Body of pancreas (tissue), 4 donors: ENCODE data around the gene PIK3CB. TPM values are rescaled to one million over a fixed set of nuclear protein-coding genes. Genes with fewer than 3 reads are reported as not detected.
"Not testable (repeated sequence)": the region's sequence is repeated elsewhere in the genome, so short reads cannot be mapped to it uniquely, and the experiment has no call there.

Source experiments
- ATAC-seq: fragments of 150-250 bp; one replicate; pipeline ENCODE4 v1.9.1; 2016
- DNase-seq, 4 donors: peaks; one replicate each; pipeline ENCODE4 v3.0.0-alpha.2; 2019
- H3K27ac ChIP-seq, 4 donors: fragments of 200-600 bp; sonication (generic); 1 replicate in 3 of 4; 2 replicates in 1 of 4; pipeline versions ENCODE4 v1.5.1 to v1.6.1; 2016 to 2019; ENCODE audit warnings: mild to moderate bottlenecking in 1 of 4, mixed read lengths in 1 of 4, moderate library complexity in 1 of 4
- H3K27me3 ChIP-seq, 2 donors: fragments of 200-600 bp; sonication (generic); one replicate each; pipeline ENCODE4 v1.6.0; 2016; ENCODE audit warnings: mild to moderate bottlenecking in 1 of 2
- H3K36me3 ChIP-seq, 2 donors: fragments of 200-600 bp; sonication (generic); replicated peaks in 1 of 2; 2 replicates each; pipeline ENCODE4 v1.5.1; 2016; ENCODE audit warnings: low read depth in 2 of 2; ENCODE audit not compliant: insufficient read depth in 1 of 2
- H3K4me1 ChIP-seq: fragments of 200-600 bp; sonication (generic); one replicate; pipeline ENCODE4 v1.6.0; 2016
- H3K4me3 ChIP-seq, 2 donors: fragments of 200-600 bp; sonication (generic); 1 replicate in 1 of 2; 2 replicates in 1 of 2; pipeline ENCODE4 v1.5.1; 2016 to 2019
- H3K9me3 ChIP-seq, 3 donors: fragments of 200-600 bp; sonication (generic); 1 replicate in 2 of 3; 2 replicates in 1 of 3; pipeline ENCODE4 v1.5.1; 2016
- POLR2A ChIP-seq, 3 donors: fragments of 450-650 bp; IDR thresholded peaks; one replicate each; pipeline ENCODE4 v1.6.1; 2016; ENCODE audit warnings: antibody characterized with exemption in 3 of 3, mild to moderate bottlenecking in 2 of 3
- WGBS, 2 donors: methylation state at CpG; one replicate each; pipeline ENCODE4 v1.1.5; 2017; 5-methylcytosine and 5-hydroxymethylcytosine counted together
- intact Hi-C: fragments of 100-400 bp; cut with DNase I; formaldehyde crosslinking; loops from one replicate; pipeline ENCODE4 v1.15.1; 2023
- total RNA-seq, 2 donors: library from RNA; depleted of rRNA; stranded (reverse); fragments of >200 nt; gene quantifications; one replicate each; pipeline ENCODE4 v1.1.0, GENCODE V29; 2016
- TF ChIP-seq, protein P1 (sequence below), 7 experiments: fragments of 450-650 bp in 4 of 7; fragments of 200-600 bp in 3 of 7; sonication (generic) in 3 of 7; IDR thresholded peaks; one replicate each; pipeline ENCODE4 v1.5.1; 2016 to 2019; ENCODE audit warnings: antibody characterized with exemption in 7 of 7

PIK3CB gene
- total RNA-seq, 2 donors from 2014 or later = 40.2 to 50.1 TPM

DNA sequence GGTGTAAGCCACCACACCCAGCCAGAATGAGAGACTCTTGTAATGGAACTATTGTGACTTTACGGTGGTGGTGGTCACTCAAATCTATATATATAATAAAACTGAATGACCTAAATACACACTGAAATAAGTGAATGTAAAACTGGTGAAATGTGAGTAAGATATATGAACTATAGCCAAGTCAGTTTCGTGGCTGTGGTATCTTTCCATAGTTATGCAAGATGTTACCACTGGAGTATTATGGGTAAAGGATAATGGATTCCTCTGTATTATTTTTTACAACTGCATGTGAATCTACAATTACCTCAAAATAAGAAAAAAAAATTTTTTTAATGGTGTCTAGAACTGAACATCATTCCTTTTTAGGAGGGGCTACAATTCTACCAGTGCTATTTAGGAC, 21.9 kb downstream of the PIK3CB start:
- TF ChIP-seq, protein P1, sequence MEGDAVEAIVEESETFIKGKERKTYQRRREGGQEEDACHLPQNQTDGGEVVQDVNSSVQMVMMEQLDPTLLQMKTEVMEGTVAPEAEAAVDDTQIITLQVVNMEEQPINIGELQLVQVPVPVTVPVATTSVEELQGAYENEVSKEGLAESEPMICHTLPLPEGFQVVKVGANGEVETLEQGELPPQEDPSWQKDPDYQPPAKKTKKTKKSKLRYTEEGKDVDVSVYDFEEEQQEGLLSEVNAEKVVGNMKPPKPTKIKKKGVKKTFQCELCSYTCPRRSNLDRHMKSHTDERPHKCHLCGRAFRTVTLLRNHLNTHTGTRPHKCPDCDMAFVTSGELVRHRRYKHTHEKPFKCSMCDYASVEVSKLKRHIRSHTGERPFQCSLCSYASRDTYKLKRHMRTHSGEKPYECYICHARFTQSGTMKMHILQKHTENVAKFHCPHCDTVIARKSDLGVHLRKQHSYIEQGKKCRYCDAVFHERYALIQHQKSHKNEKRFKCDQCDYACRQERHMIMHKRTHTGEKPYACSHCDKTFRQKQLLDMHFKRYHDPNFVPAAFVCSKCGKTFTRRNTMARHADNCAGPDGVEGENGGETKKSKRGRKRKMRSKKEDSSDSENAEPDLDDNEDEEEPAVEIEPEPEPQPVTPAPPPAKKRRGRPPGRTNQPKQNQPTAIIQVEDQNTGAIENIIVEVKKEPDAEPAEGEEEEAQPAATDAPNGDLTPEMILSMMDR (IDR thresholded peaks at IDR 0.05) = no peak
- no peak for TF ChIP-seq POLR2A (IDR thresholded peaks at IDR 0.05)
- H3K27me3 ChIP-seq = no peaks in the 10 kb centered on the region
- H3K27ac ChIP-seq = no peak overlapping the region
- intact Hi-C loops = no loop called here
- WGBS, 2 donors = 74 to 84% methylated on average over 2 of the region's 2 CpGs
- DNase-seq = no peak
- H3K9me3 ChIP-seq = no peaks in the 10 kb centered on the region
- H3K4me1 ChIP-seq = peaks cover 25% of the 10 kb centered on the region
- no peak for ATAC-seq
- no peak overlapping the region for H3K4me3 ChIP-seq
- no peaks in the 10 kb centered on the region for H3K36me3 ChIP-seq

DNA sequence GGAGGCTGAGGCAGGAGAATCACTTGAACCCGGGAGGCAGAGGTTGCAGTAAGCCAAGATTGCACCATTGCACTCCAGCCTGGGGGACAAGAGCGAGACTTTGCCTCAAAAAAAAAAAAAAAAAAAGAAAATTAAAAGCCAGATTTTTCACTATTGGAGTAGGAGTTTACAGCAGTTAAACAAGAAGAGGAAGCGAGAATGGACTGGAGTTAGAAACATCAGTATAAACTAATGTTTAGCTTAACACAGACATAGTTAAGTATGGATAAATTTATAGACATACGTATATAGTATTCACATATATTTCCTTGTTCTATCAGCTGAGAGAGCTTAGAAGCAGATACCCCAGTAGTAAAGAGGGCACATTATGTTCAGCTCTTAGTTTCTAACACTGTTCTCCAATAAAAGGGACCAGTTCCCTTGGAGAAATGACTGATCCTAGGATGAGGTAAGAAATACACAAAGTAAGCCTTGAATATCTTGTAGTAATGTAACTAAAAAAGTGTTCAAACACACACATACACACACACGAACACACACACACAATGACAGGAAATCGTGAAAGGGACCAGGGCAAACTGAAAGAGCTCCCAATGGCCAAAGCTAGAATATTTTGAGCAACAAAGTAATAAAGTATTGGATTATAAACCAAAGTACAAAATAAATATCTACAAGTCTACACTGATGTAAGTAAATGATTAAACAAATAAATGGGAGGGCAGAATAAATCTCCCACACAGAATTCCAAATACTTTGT, 25.1 kb downstream of the PIK3CB start:
- Histone ChIP-seq H3K9me3 (no peaks in the 10 kb centered on the region), H3K27ac (peak overlapping the region in 1 of 4 donors; percentile 45), H3K4me3 (no peak overlapping the region), H3K27me3 (no peaks in the 10 kb centered on the region), H3K4me1 (peaks cover 26% of the 10 kb centered on the region), H3K36me3 (no peaks in the 10 kb centered on the region)
- TF ChIP-seq, protein P1 (IDR thresholded peaks at IDR 0.05) = no peak
- no peak for TF ChIP-seq POLR2A (IDR thresholded peaks at IDR 0.05)
- DNase-seq = no peak
- WGBS, 2 donors = 52 to 67% methylated on average over 6 of the region's 6 CpGs
- peak; percentile 18 for ATAC-seq
- intact Hi-C loops = no loop called here

DNA sequence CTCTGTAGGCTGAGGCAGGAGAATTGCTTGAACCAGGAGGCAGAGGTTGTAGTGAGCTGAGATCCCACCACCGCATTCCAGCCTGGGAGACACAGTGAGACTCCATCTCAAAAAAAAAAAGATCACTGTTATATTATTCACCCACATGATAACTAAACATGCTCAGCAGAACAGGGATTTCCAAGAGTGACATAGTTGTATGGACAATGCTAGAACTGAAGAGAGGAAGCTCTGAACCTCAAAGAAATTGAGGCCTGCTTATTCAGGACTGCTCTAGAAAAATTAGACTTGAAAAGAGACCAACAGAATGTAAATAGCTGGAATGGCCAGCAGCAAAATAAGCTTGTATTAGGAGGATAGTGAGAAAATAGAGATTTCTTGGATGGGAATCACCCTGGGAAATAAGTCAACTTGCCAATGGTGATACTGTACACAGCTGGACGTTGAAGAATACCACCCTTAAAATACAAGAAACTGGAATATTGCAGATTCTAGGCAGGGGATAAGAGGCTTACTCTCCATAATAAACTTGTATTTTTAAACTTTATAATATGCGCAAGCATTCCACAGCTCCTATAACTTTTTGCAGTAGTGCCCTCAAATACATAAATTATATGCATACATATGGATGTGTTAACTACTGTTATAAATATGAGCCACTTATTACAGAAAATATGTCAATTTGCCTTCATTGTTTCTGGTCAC, 28.2 kb downstream of the PIK3CB start:
- TF ChIP-seq, protein P1 (IDR thresholded peaks at IDR 0.05) = no peak
- TF ChIP-seq POLR2A (IDR thresholded peaks at IDR 0.05) = no peak
- ATAC-seq (no peak), DNase-seq (no peak)
- H3K27ac ChIP-seq = no peak overlapping the region
- H3K4me3 ChIP-seq = no peak overlapping the region
- 49 to 62% methylated on average over 3 of the region's 3 CpGs for WGBS, 2 donors
- intact Hi-C loops = no loop called here
- H3K9me3 ChIP-seq = no peaks in the 10 kb centered on the region
- no peaks in the 10 kb centered on the region for H3K36me3 ChIP-seq
- H3K4me1 ChIP-seq = peaks cover 47% of the 10 kb centered on the region
- H3K27me3 ChIP-seq = no peaks in the 10 kb centered on the region

DNA sequence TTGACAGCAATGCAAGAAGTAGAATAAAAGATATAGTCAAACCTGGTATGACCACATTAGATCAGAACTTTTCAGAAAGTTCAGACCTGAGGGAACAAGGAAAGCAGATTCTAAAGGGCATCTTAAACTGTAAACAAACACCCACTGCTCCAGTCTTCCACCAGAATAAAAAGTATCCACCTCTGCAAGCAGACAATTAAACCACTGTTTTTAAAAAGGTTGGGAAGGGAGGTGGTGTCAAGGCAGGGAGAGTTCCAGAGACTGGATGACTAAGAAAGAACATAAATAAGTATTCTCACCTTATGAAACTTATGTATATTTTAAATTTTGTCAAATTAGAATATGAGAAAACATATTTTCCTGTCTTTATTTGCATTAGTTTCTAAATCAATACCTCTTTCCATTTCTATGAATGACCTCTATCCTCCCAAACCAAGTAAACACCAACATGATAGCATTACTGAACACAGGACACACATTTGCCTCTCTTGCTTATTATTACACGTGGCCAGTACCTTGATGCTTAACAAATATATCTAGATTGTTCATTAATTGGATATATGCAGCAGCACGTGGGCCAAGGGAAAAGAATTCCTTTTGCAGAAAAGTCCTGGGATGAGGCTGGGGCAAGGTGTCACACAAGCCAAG, 31.6 kb downstream of the PIK3CB start:
- Histone ChIP-seq H3K9me3 (no peaks in the 10 kb centered on the region), H3K4me1 (peaks cover 27% of the 10 kb centered on the region), H3K27ac (no peak overlapping the region), H3K4me3 (no peak overlapping the region), H3K27me3 (no peaks in the 10 kb centered on the region), H3K36me3 (no peaks in the 10 kb centered on the region)
- DNase-seq (no peak), ATAC-seq (no peak)
- intact Hi-C loops = no loop called here
- TF ChIP-seq, protein P1 (IDR thresholded peaks at IDR 0.05) = no peak
- no peak for TF ChIP-seq POLR2A (IDR thresholded peaks at IDR 0.05)
- 14 to 31% methylated on average over 2 of the region's 2 CpGs for WGBS, 2 donors

DNA sequence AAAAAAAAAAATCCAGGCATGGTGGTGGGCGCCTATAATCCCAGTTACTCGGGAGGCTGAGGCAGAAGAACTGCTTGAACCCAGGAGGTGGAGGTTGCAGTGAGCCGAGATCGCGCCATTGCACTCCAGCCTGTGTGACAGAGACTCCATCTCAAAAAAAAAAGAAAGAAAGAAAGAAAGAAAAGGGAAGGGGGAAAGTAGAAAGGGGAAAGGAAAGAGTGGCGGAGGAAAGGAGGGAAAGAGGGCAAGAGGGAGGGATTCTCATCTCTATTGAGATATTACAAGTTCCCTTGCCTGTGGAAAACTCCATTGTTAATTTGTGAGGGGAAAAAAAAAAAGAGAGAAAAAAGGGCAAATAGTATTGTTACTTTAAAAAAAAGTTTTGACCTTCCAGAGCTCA, 32.5 kb downstream of the PIK3CB start:
- H3K36me3 ChIP-seq, H3K27me3 ChIP-seq, H3K4me3 ChIP-seq, H3K9me3 ChIP-seq, ATAC-seq, DNase-seq, intact Hi-C loops, H3K27ac ChIP-seq: not testable (repeated sequence)
- 89 to 99% methylated on average over 6 of the region's 6 CpGs for WGBS, 2 donors
- H3K4me1 ChIP-seq = peaks cover 25% of the 10 kb centered on the region
